GM21390 (cell line): Measurements from ENCODE around the gene LCAT.

Experiments used
- ATAC-seq: cut with Tn5 transposase; IDR thresholded peaks from one replicate; pipeline ENCODE4 v1.9.1; 2021; ENCODE audit not compliant: unreplicated experiment

The LCAT gene

GRCh38 chr16:67968400-67969253, 24.7 kb upstream of the LCAT start, which contains the start of gene SLC12A4:
SLC12A4 (minus strand) TSS chr16:67968637; CDS start chr16:67968553, 84 bp downstream.
- ATAC-seq, result peak; percentile 72

DNA sequence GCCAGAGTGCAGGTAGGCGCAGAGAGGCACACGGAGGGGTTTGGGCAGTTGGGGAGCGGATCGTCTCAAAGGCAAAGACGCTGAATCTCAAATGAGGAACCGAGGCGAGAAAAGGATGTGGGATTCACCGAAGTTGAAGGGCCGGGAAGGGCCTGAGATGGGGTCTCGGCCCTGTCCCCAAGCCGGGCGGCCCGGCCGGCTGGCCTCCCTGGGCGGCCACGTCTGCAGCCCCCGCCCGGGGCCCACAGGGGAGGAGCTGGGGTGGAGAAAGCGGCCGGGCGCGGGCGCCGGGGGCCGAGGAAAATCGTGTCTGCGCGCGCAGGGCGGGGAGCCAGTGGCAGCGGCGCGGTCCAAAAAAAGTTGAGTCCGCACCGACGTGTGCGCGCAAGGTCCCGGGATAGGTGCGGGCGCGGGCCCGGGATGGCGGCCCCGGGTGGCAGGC, 24.1 kb upstream of the LCAT start:
- peak; percentile 38 for ATAC-seq

GRCh38 chr16:67967183-67967957, 23.4 kb upstream of the LCAT start:
- ATAC-seq, result peak; percentile 3

- ATAC-seq, result no peak
These were observed 22.7 kb upstream of the LCAT start for GRCh38 chr16:67966549-67967182.

GRCh38 chr16:67965668-67966548, 22.0 kb upstream of the LCAT start:
- no peak for ATAC-seq

- no peak for ATAC-seq
These were observed 20.7 kb upstream of the LCAT start for GRCh38 chr16:67964477-67965131.

- no peak for ATAC-seq
These were observed 19.9 kb upstream of the LCAT start for GRCh38 chr16:67963662-67964321.

- ATAC-seq, result no peak
These were observed 19.4 kb upstream of the LCAT start for GRCh38 chr16:67963292-67963661.

- no peak for ATAC-seq
These were observed 18.2 kb upstream of the LCAT start for GRCh38 chr16:67962135-67962534.

DNA sequence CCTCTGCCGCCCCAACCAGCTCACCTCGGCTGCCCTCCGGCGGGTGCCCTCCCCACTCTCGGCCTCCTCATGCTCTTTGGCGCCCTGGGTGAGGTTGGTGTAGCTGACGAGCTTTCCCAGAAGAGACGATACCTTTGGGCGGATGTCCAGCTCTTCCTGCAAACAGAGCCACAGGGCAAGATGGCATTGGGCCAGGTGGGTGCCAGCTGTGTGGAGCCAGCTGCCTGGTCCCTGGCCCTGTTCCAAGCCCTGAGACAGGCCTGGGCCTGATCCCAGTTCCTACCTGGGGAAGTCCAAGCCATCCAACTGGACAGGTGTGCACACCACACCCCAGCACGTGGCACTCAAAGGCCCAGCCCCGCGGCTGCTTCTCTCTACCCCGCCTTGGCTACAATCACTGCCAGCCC, 17.6 kb upstream of the LCAT start:
- no peak for ATAC-seq

- no peak for ATAC-seq
These were observed 15.8 kb upstream of the LCAT start for GRCh38 chr16:67959536-67960329.

GRCh38 chr16:67957622-67958021, 13.7 kb upstream of the LCAT start:
- ATAC-seq, result no peak

- no peak for ATAC-seq
These were observed 10.7 kb upstream of the LCAT start for GRCh38 chr16:67954421-67955196.

- no peak for ATAC-seq
These were observed 9.9 kb upstream of the LCAT start for GRCh38 chr16:67953641-67954375.

- no peak for ATAC-seq
These were observed 7.6 kb upstream of the LCAT start for GRCh38 chr16:67951485-67951884.

GRCh38 chr16:67950335-67950843, 6.5 kb upstream of the LCAT start:
- no peak for ATAC-seq

DNA sequence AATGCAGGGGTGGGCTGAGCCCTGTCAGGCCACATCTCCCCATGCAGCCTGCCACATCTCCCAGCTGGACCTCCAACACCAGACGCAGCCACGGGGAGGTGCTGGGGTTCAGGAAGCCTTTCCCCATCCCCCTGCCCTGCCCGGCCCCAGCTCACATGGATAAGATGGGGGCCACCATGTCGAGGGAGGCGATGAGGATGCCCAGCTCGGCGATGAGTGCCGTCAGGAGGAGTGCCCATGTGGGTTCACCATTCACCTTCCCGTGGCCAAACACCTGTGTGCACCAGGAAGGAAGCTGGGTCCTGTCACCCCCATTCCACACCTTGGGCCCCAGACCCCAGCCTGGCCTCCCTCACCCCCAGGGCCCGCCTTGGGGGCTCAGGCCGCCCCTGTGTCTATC, 5.7 kb upstream of the LCAT start:
- no peak for ATAC-seq
